Tibial nerve (tissue), 4 donors: Measurements from ENCODE around the gene TMEM97. TPM values are rescaled to one million over a fixed set of nuclear protein-coding genes. Genes with fewer than 3 reads are reported as not detected.

Experiments
- DNase-seq, 2 donors: peaks; one replicate each; pipeline ENCODE4 v3.0.0-alpha.2; 2019; ENCODE audit warnings: low spot score in 2 of 2
- H3K27ac ChIP-seq, 4 donors: fragments of 200-600 bp; sonication (generic) in 3 of 4; one replicate each; pipeline ENCODE4 v1.5.1; 2017 to 2019; ENCODE audit warnings: mild to moderate bottlenecking in 1 of 4
- H3K27me3 ChIP-seq, 2 donors: fragments of 200-600 bp; sonication (generic) in 1 of 2; one replicate each; pipeline versions ENCODE4 v1.5.1 to v1.6.0; 2017 to 2019
- H3K36me3 ChIP-seq, 3 donors: fragments of 200-600 bp; sonication (generic); one replicate each; pipeline ENCODE4 v1.5.1; 2018 to 2019
- H3K4me1 ChIP-seq, 4 donors: fragments of 200-600 bp; sonication (generic) in 3 of 4; one replicate each; pipeline ENCODE4 v1.5.1; 2017 to 2019
- H3K4me3 ChIP-seq, 4 donors: fragments of 200-600 bp; sonication (generic) in 3 of 4; one replicate each; pipeline ENCODE4 v1.5.1; 2017 to 2019; ENCODE audit warnings: mild to moderate bottlenecking in 1 of 4, moderate library complexity in 1 of 4
- H3K9me3 ChIP-seq, 4 donors: fragments of 200-600 bp; sonication (generic) in 3 of 4; one replicate each; pipeline ENCODE4 v1.5.1; 2017 to 2019
- CTCF ChIP-seq, 5 experiments: fragments of 200-600 bp in 3 of 5; fragments of 450-650 bp in 2 of 5; sonication (generic) in 3 of 5; IDR thresholded peaks; one replicate each; pipeline ENCODE4 v1.5.1; 2016 to 2019; ENCODE audit warnings: antibody characterized with exemption in 5 of 5, mild to moderate bottlenecking in 3 of 5, moderate library complexity in 2 of 5
- EP300 ChIP-seq, 2 donors: sonication (generic); formaldehyde crosslinking; IDR thresholded peaks; one replicate each; pipeline ENCODE4 v1.6.1; 2017; ENCODE audit warnings: antibody characterized with exemption in 2 of 2, mild to moderate bottlenecking in 1 of 2
- POLR2A ChIP-seq, 2 donors: fragments of 450-650 bp; IDR thresholded peaks; one replicate each; pipeline ENCODE4 v1.6.1; 2017; ENCODE audit warnings: antibody characterized with exemption in 2 of 2, mild to moderate bottlenecking in 2 of 2, moderate library complexity in 2 of 2
- WGBS, 2 donors: methylation state at CpG; one replicate each; pipeline ENCODE4 v1.1.5; 2018; 5-methylcytosine and 5-hydroxymethylcytosine counted together
- total RNA-seq, 4 donors: library from RNA; depleted of rRNA; stranded (reverse); fragments of >200 nt; gene quantifications; one replicate each; pipeline ENCODE4 v1.1.0, GENCODE V29; 2016

The TMEM97 gene
- total RNA-seq, 4 donors from 2014 or later: 8.1 to 20.2 (median 16.8) TPM

- no peaks in the 10 kb centered on the region for H3K9me3 ChIP-seq
- no peaks in the 10 kb centered on the region for H3K4me1 ChIP-seq
- no peak within 1 kb of the TSS for H3K27ac ChIP-seq
- no peaks in the 10 kb centered on the region for H3K27me3 ChIP-seq
- DNase-seq: no peak
- 90 to 94% methylated on average over 13 of the region's 13 CpGs for WGBS, 2 donors
- TF ChIP-seq POLR2A (IDR thresholded peaks at IDR 0.05) (no peak), CTCF (IDR thresholded peaks at IDR 0.05) (no peak), EP300 (IDR thresholded peaks at IDR 0.05) (no peak)
- H3K4me3 ChIP-seq: no peak within 1 kb of the TSS
- H3K36me3 ChIP-seq: peaks cover 0 to 83% (median 28%) of the 10 kb centered on the region in 3 donors
Observed at GRCh38 chr17:28364665-28365363, 45.8 kb downstream of the TMEM97 start, which contains the start of gene SEBOX. Gene SEBOX (minus strand): TSS chr17:28365199. CDS start chr17:28365151, 48 bp downstream.

GRCh38 chr17:28365487-28365886, 46.5 kb downstream of the TMEM97 start:
- no peak for DNase-seq
- Histone ChIP-seq H3K4me3 (no peak overlapping the region), H3K9me3 (no peaks in the 10 kb centered on the region), H3K36me3 (peaks cover 0 to 76% (median 24%) of the 10 kb centered on the region in 3 donors), H3K27ac (no peak overlapping the region), H3K4me1 (peaks cover 0 to 5% (median 2%) of the 10 kb centered on the region in 4 donors), H3K27me3 (no peaks in the 10 kb centered on the region)
- TF ChIP-seq CTCF (IDR thresholded peaks at IDR 0.05) (no peak), POLR2A (IDR thresholded peaks at IDR 0.05) (no peak), EP300 (IDR thresholded peaks at IDR 0.05) (no peak)
- WGBS, 2 donors: 88 to 97% methylated on average over 3 of the region's 3 CpGs

GRCh38 chr17:28366605-28367004, 47.6 kb downstream of the TMEM97 start:
- H3K36me3 ChIP-seq: peaks cover 0 to 65% (median 14%) of the 10 kb centered on the region in 3 donors
- peaks cover 0 to 15% (median 3%) of the 10 kb centered on the region in 4 donors for H3K4me1 ChIP-seq
- no peak for DNase-seq
- H3K4me3 ChIP-seq: no peak overlapping the region
- 55 to 57% methylated on average over 1 of the region's 1 CpG for WGBS, 2 donors
- no peaks in the 10 kb centered on the region for H3K27me3 ChIP-seq
- no peaks in the 10 kb centered on the region for H3K9me3 ChIP-seq
- no peak overlapping the region for H3K27ac ChIP-seq
- TF ChIP-seq EP300 (IDR thresholded peaks at IDR 0.05): no peak
- TF ChIP-seq POLR2A (IDR thresholded peaks at IDR 0.05): no peak
- TF ChIP-seq CTCF (IDR thresholded peaks at IDR 0.05): no peak

- Histone ChIP-seq H3K4me3 (no peak overlapping the region), H3K36me3 (peaks cover 0 to 54% (median 13%) of the 10 kb centered on the region in 3 donors)
Observed at GRCh38 chr17:28367641-28368305, 48.8 kb downstream of the TMEM97 start.

More at GRCh38 chr17:28367641-28368305, 48.8 kb downstream of the TMEM97 start:
- 90 to 91% methylated on average over 19 to 21 of the region's 21 CpGs for WGBS, 2 donors
- no peaks in the 10 kb centered on the region for H3K27me3 ChIP-seq
- no peak overlapping the region for H3K27ac ChIP-seq
- DNase-seq: no peak
- H3K9me3 ChIP-seq: no peaks in the 10 kb centered on the region
- TF ChIP-seq CTCF (IDR thresholded peaks at IDR 0.05): no peak
- TF ChIP-seq POLR2A (IDR thresholded peaks at IDR 0.05): no peak
- TF ChIP-seq EP300 (IDR thresholded peaks at IDR 0.05): no peak
- H3K4me1 ChIP-seq: peaks cover 0 to 26% (median 10%) of the 10 kb centered on the region in 4 donors
